ENCODE measurements around the gene POPDC2.

POPDC2 gene

DNA sequence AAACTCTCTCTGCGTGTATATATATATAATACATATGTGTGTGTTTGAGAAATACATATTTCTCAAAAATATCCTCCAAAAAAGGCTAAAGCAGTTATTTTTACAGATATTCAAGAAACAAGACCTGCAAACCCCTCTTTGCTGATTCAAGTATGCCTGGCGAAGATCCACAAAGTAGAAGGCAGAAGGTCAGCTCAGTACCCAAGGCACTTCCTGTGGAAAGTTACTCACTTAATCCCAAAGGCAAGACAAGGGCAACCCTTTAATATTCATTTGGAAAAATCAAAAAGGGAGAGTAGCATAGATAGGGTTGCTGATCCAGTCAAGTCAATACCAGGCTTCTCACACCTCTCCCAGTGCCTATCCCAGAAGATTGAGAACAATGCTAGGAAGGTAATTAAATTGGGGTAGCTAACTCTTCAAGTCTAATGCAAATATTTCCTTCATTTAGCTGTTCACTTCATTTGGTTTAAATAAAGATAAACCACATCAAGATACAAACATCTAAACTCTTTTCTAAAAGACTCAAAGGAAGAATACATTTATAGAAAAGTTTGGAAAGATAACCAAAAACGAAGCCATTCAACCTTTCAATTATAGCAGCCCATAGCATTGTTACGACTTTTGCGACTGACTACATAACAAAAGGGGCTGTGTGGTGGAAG lies 9.6 kb upstream of the POPDC2 start:
- no peak for DNase-seq (ENCODE audit: low spot score)

DNA sequence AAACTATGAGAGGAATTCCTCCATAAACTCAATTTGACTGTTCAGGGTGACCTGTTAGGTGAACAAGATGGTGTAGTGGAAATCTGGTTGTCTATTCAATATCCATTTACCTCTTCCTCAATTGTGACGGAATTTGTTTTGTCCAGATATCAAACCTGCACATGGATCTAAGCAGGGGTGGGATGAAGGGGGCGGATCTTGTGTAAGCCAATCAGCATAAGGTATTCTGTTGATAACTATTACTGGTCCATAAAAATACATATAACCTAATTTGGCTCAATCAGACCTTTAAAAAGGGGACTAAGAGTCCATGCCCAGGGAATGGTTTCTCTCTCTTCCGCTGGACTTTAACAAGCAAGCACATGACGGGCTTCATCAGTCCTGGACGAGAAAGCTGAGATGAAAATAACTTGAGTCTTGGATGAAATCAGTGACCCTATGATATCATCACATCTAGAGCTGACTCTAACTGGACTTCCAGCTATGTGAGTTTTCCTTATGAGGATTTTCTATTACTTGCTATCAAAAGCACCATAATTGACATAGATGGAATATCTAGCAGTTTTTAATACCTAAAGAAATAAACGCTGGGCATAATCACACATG lies 5.7 kb upstream of the POPDC2 start:
- DNase-seq (ENCODE audit: low spot score) = no peak

DNA sequence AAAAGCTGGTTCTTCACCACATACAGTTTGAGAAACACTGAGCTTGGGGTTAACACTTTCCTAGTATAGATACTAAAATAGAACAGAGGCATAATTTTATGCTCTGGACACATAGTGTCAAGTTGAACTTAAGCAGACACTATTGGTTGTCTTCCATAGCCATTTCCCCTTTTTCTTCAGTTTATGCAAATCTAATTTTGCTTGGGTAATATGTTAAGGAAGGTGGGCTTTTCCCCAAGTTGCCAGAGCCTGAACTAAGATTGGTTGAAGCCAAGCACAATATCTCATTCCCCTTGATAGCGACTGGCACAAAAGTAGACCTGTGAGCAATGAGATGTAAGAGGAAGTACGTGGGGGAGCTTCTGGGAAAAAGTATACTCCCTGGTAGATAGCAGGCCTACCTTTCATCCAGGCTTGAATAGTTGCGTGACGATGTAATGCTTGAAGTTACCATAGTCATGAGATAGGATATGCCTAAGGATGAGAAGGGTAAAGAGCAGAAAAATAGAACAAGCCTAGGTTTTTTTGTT lies 4.5 kb upstream of the POPDC2 start:
- DNase-seq (ENCODE audit: low spot score) = no peak

DNA sequence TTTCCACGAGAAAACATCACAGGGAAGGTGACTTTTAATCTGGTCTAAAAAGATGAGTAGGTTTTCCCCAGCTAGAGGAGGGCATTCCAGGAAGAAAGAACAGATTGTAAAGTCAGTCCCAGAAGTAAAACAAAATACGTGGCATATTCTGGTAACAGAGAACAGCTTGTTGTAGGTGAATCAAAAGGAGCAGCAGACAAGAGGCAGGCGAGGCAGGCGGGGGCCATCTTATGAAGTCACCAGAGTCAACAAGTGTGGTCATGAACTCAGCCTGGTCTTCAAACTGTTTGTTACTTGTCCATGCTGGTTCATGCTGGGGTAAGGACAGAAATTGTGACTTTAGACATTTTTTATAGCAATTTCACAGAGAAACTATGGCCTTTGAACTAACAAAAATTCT lies 4.0 kb upstream of the POPDC2 start:
- DNase-seq (ENCODE audit: low spot score) = no peak

DNA sequence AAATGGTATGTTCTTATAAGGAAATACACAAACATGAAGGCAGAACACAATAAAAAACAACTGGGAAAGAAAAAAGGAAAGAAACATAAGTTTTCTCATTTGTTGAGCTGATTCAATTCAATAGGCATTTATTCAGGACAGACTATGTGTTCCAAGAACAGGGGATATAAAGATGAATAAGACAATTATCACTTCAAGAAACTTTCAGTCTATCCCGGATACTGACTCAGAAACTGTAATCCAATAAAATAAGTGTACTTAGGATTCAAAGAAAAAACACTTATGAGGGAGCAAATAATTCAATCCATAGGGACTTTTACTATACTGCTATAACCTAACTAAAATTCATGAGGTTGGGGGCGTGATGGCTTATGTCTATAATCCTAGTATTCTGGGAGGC lies 3.5 kb upstream of the POPDC2 start:
- DNase-seq (ENCODE audit: low spot score) = no peak

DNA sequence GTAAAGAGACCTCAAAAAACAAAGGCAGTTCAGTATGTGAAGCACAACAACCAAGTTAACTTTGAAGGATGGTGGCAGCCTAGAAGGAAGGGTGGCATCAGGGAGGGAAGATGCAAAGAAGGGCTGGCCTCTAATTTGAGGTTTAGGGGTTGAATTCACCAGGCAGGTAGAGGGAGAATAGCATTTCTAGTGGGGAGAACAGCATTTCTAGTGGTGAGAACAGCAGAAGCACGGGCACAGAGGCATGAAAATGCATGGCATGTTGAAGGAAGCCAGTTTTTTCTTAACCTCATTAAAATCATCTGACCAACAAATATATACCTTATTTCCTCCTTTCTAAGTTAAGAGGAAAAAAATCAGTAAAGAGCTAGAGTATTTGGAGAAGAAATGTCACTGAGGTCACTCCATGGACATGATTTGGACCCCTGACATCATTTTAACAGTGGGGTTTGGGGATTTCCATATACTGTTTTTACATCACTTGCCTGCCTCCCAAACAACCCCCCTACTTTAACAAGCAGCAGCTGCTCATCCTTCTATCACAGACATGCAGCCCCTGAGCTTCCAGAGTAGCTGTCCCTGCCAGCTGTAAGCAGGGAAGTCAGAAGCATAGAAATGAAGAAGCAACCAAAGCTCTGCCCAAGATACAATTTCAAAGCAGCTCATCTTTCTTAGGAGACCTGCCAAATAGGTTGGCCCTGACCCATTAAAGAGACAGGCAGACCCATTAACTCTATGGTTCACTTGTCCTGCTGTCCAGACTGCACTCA lies 2.4 kb upstream of the POPDC2 start:
- no peak for DNase-seq (ENCODE audit: low spot score)

DNA sequence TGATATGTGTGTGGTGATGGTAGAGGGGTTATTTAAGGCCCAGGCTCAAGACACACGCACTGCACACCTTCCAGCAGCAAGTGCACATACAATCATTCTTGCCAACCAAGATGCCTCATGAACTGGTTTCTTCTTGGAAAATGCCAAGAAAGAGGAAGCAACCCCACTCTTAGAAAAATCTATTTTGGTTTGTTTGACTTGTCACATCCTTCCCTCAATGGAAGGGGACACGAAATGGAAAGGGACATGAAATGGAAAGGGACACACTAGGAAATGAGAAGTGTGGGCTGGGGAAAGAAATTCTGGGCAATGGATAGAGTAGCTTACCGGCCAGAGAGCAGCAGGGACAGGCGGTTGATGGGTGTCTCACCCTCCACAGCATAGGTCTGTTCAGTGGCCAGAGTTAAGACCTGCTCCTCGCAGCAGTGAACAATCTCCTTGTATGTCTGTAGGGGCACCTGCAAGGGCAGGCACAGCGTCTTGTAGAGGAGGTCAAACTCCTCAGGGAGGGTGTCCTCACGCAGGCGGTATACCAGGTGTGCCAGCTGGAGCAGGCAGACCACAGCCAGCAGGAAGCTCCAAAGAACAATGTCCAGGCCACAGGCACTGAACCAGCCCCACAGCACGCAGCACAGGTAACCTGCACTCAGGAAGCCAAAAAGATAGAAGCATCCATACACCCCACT lies 640 bp downstream of the POPDC2 start:
- no peak for DNase-seq (ENCODE audit: low spot score)

DNA sequence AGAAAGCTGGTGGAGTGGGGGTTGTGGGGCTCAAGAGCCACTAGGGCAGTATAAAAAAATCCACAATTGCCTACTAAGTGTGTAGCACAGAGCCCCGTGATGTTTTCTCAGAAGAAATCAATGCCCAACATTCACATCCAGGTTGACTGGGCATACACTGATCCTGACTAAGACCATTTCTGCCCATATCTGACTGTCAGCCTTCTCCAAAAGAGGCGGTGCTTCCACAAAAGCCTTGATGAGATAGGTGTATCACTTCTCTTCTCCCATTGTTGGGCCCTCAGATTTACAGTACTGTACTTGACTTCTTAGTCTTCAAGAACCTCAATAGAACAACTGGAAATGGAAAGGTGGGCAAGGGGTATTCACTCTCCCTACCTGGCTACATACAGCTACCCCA lies 1.4 kb downstream of the POPDC2 start:
- no peak for DNase-seq (ENCODE audit: low spot score)

DNA sequence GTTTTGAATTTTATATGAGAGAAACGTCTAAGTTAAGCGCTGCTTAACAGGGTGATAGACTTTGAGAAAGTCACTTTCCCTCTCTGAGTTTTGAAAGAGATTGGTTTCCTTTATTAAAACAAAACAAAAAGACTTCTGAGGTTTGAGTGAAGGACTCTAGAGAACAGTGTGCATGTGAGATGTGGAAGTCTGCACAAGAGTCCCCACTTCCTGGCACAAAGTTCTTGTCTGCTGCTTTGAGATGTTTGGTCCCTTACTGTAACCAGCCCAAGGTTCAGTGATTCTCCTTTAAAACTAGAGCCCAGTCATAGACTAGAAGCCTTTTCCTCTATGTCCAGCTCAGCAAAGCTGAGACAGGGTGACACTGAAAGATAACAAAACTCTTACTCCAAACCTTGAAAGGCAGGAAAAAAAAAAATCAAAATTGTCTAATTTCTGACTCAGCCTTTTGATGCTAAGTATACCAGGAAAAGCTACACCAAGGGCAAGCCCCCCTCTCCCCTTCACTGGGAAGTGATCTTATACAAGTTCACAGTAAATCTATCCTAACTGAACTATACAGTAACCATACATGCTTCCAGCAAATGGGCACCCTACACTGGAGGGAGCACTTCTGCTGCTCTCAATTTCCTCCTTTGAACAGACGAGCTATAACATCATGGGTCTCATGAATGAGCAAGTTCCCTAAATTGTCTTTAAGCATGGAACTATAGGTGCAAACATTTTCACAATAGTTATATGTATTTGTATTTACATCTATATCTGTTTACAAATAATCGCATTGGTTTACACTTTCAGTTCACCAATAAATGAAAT lies 2.3 kb downstream of the POPDC2 start:
- DNase-seq (ENCODE audit: low spot score) = no peak

DNA sequence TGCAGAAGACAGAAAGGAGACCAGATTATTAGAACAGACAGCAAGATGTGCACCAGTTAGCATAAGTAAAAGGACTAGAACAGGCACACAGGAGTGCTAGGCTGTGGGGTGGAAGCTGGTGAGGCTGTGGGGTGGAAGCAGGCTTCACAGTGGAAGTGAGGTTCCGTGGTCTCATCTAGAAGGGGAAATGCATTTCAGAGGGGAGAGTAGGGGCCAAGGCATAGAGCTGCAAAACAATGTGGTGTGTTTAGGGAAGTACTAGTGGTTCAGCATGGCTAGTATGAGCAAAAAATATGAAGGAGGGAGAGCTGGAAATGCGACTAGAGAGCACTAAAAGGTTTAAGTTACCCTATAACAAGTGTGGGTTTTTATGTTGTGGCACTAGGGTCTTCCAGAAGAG lies 6.5 kb downstream of the POPDC2 start:
- no peak for DNase-seq (ENCODE audit: low spot score)

DNA sequence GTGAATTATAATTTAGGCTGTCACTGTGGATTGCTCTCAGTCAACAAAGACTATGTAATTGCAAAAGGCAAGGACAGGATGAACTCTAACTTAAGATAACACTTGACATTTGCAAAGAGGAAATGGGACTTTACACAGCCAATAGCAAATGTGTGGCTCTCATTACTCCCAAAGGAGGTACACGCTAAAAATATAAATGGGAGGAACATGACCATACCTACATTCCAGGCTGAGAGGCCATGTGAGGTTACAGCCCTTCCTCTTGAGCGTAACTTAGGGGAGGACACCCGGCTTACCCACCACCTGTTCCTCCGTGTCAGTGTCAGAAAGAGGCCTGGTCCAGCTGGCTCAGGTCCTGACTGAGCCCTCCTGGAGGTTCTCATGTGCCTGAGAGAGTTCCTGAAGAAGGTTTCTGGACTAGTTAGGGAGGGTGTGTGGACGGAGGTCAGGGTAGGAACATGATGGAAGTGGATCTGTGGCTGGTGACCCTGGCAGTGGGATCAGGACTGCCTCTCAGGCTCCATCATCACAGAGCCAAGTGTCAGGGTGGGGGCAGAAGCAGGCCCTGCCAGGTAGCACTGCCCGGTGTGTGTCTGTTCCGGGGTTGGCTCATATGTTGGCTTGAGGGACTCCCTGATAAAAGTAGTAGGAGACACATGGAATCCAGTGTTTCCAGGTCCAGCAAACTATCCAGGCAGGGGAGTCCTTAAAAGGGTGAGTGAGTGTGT lies 7.9 kb downstream of the POPDC2 start:
- no peak for DNase-seq (ENCODE audit: low spot score)

DNA sequence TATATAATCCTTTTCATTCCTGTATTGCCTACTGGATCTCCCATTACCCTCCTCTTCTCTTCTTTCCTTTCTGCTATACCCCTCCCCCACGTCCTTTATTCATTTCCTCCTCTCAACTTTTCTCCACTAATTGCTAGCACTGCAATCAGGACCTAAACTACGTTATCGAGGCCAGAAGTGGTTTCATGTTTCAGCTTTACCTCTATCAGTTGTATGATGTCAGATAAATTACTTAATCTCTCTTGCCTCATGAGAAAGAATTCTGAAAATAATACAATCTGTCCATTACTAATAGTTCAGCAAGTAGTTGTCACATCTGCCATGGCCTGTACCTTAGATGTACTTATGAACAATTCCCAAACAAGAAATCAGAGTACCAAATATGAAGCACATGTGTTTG lies 10.6 kb downstream of the POPDC2 start:
- no peak for DNase-seq (ENCODE audit: low spot score)

DNA sequence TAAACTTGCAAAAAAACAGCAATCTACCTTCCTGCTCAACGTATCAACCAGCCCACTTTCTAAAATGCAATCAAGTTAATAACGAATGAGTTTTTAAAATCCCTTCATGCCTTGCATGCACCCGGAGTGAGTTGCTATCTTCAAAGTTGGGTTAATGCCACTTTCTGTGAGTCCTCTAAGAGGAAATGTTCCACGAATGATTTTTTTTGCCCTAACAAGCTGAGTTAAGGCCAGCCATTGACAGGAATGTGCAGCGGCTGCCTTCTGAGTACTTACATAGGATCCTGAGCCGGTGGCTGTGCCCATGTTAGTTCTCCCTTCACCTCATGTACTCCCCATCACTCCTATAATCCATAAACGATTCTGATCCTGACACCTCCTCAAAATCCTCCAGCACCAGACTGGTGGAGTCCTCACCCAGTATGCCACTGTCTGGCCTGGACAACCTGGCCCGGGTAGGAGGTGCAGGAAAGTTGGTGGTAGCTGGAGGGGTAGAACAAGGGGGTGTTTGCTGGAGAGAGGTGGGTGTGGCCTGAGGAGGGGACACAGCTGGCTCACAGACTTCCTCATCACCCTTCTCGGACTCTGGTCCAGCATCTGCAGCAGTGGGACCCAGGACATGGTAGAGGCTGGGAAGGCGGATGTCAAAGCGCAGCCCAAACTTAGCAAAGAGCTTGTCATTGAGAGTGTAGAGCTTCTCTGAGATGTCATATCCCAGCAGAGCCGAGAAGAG lies 12.4 kb downstream of the POPDC2 start:
- DNase-seq (ENCODE audit: low spot score) = no peak

DNA sequence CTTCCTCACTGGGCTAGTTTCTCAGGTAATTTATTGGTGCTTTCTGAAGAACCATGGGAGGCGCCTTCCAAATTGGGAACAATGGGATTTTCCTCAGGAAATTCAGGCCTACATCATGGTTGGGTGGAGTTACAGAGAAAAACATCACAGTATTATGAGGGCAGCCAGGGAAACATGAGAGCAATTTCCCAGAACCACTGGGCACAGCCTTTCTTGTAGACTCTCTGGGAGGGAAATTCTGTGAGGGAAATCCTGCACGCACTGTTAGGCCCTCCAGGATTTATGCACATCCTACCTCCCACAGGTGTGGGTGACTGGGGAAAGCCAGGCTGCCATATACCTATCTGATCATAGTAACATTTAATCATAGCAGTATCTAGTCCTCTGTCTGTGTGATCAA lies 13.2 kb downstream of the POPDC2 start:
- no peak for DNase-seq (ENCODE audit: low spot score)

DNA sequence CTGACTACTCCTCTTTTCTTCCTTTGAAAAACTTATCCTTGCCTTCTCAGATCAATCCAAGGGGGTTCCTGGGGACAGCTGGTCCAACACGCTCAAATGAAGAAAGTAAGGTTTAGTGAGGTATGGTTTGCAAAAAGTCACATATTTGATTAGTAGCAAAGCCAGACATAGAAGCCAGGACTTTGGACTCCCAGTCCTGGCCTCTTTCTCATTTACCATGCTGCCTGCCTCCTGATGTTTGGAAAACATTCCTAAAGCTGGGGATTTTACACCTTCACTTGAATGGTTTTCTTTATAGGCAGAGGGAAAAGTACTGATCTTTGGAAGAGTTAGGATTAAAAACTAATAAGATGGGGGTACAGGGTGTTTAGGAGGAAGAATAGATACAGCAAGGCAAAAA lies 14.6 kb downstream of the POPDC2 start:
- DNase-seq (ENCODE audit: low spot score) = no peak

DNA sequence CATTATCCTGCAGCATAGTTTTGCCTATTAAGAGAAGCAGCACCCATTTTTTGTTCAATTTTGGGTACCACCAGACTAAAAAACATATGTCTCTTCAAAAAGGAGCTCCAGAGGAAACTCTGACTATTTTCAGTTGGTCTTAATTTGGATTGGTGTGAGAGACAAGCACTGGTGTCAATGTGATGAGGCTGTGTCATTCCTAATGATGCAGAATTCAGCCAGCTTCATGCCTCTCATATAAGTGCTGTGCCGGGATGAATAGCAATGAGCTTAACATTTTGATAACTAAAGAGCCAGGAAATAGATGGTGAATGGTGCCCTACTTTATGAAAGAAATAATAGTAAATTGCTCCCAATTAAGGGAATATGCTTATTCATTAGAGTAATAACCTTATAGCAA lies 15.9 kb downstream of the POPDC2 start:
- DNase-seq (ENCODE audit: low spot score) = no peak

DNA sequence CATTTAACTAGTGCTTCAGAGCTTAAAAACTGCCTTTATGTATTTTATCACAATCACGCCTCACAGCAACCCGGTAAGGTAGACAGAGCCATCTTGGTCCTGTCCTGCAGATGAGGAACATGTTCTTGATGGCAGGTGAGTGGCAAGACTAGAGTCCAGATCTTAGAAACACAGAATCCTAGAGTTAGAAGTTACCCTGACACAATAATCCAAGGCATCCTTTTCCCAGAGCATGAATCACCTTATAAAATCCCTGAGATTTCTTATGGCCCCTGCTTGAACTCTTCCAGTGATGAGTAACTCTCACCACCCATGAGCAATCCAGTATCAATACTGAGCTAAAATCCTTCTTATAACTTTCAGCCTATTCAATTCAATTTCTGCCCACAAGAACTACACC lies 16.9 kb downstream of the POPDC2 start:
- no peak for DNase-seq (ENCODE audit: low spot score)

DNA sequence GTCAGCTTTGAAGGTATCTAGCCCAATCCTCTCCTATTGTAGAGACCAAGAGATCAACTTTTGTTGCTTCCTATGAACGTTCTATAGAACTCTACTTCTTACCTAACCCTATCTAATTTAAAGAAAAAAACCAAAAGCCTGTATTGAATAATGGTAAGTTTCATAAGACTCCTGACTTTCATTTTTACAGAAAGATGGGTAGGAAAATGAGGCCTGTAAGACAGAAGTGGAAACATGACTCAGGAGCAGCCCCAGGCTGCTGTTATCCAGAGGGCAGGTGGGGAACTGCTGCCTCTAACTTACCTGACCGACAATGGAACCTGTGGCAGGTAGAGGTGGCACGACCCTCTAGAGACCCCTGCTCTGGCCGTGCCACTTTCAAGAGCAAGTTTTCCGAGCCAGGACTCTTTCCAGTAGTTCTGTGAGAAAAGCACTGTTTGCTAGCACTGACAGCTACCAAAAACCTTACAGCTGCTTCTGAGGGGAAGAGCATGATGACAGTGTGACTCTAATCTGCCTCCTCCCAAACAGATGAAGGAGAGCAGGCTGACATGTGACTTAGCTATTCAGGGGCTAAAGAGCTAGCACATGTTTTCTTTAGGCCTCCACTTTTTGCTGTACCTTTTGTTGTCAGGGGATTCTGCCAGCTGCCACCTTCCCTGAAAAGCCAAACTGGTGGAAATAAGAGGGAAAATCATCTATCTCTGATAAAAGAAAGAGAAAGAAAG lies 17.5 kb downstream of the POPDC2 start:
- DNase-seq (ENCODE audit: low spot score) = no peak

DNA sequence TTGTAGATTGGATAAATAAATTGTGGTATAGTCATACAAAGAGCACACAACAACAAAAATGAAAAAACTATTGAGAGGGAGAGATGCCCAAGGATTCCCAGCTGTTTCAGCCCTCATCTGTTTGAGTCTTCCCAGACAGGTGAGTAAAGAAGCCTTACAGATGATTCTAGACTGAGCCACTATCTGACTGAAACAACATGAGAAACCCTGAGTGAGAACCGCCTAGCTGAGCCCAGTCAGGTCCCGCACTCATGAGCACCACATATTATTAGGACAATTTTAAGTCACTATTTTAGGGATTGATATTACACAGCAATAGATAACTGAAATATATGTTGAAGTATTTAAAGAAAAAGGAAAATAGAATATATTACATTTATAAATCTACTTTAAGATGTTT lies 19.0 kb downstream of the POPDC2 start:
- no peak for DNase-seq (ENCODE audit: low spot score)
